ENCODE results near the gene WDR90. TPM values are rescaled to one million over a fixed set of nuclear protein-coding genes. Genes with fewer than 3 reads are reported as not detected.

Gene WDR90
- total and polyA plus RNA-seq, 7 donors, result 4.0 to 9.7 (median 8.0) TPM

DNA sequence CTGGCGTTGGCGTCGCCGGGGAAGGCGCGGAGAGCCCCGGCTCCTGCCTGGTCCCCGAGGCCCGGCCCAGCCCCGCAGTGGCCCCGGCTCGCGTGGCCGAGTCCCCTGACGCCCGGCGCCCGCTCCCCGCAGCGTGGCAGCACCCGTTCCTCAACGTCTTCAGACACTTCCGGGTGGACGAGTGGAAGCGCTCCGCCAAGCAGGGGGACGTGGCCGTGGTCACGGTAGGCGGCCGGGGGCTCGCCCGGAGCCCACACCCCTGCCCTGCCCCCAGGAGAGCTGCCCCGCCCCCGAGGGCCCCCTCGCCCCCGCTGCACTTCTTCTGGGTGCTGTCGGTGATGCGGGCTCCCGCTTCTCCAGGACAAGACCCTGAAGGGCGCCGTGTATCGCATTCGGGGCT is 466 bp downstream of the WDR90 start:
- TF ChIP-seq CTCF (IDR thresholded peaks at IDR 0.05), result no peak
- intact Hi-C loops (cut with DNase I), result no loop called here
- Histone ChIP-seq H3K4me3 (peak overlapping the region; percentile 88), H3K27ac (peak overlapping the region; percentile 93), H3K9me3 (no peaks in the 10 kb centered on the region), H3K4me1 (peaks cover 47% of the 10 kb centered on the region), H3K27me3 (ENCODE audit: insufficient read depth in 3 of 3, low read length in 2 of 3) (no peaks in the 10 kb centered on the region), H3K36me3 (ENCODE audit: insufficient read depth in 1 of 2, low read depth in 1 of 2) (no peaks in the 10 kb centered on the region)
- WGBS, 3 donors, result 2 to 4% (median 3%) methylated on average over 28 to 44 of the region's 44 CpGs
- ATAC-seq (no peak), DNase-seq (no peak)

DNA sequence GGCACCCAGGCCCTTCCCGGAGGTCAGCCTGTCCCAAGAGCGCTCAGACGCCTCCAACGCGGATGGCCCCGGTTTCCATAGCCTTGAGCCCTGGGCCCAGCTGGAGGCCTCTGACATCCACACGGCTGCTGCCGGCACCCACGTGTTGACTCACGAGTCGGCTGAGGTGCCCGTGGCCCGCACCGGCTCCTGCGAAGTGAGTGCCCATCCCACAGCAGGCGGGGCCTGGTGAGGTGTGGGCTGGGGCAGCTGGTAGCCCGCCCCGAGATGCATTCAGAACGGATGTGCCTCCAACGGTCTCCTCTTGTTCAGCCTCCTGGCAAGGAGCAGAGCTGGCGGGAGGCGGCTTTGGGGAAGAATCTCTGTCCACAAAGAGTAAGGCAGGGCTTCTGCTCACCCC is 2.7 kb downstream of the WDR90 start:
- WGBS, 3 donors, result 84 to 90% (median 85%) methylated on average over 22 of the region's 22 CpGs
- H3K9me3 ChIP-seq, result no peaks in the 10 kb centered on the region
- DNase-seq, result no peak
- intact Hi-C loops (cut with DNase I), result no loop called here
- no peak for ATAC-seq
- no peak overlapping the region for H3K4me3 ChIP-seq
- TF ChIP-seq CTCF (IDR thresholded peaks at IDR 0.05), result no peak
- H3K4me1 ChIP-seq, result peaks cover 24% of the 10 kb centered on the region
- H3K36me3 ChIP-seq (ENCODE audit: insufficient read depth in 1 of 2, low read depth in 1 of 2), result peaks cover 0 to 6% of the 10 kb centered on the region in 2 donors
- no peak overlapping the region for H3K27ac ChIP-seq
- H3K27me3 ChIP-seq (ENCODE audit: insufficient read depth in 3 of 3, low read length in 2 of 3), result no peaks in the 10 kb centered on the region

DNA sequence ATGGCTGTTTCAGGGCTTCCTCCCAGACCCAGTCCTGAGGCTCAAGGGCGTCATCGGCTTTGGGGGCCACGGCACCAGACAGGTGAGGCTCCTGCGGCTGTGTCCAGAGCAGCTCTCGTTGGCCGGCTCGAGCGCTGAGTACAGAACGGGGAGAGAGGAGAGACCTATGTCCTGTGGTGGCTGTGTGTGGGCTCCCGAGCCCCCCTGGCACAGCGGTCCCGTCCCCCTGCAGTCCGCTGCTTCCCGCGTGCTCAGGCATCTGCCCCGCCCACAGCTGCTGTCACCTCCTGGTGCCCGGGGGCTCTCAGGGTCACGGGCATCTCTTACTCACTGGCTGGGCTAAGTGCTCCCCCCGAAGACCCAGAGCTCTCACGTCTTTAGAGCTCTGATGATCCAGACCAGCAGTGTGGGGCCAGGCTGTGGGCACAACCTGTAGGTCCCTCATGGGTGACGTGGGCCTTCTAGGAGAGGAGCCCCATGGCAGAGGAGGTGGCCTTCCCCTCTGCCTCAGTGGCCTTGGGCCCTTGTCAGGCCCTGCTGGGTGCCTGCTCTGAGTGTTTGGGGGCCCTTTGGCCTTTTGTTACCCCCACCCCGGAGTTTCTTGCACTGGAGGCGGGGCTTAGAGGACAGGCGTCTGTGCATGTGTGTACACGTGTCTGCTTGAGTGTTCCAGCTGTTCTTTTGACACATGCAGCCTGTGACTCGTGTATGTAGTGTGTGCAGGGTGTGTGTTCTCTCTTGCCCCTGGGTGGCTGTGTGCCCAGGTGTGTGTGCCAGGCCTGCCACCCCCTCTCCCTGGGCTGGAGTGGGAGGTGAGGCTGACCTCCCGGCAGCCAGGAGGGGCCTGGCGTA is 3.5 kb downstream of the WDR90 start:
- ATAC-seq (no peak), DNase-seq (no peak)
- Histone ChIP-seq H3K4me1 (peaks cover 16% of the 10 kb centered on the region), H3K4me3 (no peak overlapping the region), H3K36me3 (ENCODE audit: insufficient read depth in 1 of 2, low read depth in 1 of 2) (peaks cover 0 to 6% of the 10 kb centered on the region in 2 donors), H3K9me3 (no peaks in the 10 kb centered on the region), H3K27ac (no peak overlapping the region), H3K27me3 (ENCODE audit: insufficient read depth in 3 of 3, low read length in 2 of 3) (no peaks in the 10 kb centered on the region)
- TF ChIP-seq CTCF (IDR thresholded peaks at IDR 0.05), result no peak
- intact Hi-C loops (cut with DNase I), result no loop called here
- 83 to 91% (median 84%) methylated on average over 23 to 28 of the region's 28 CpGs for WGBS, 3 donors

GRCh38 chr16:654034-654433 is 4.9 kb downstream of the WDR90 start:
- WGBS, 3 donors, result 79 to 89% (median 86%) methylated on average over 11 to 12 of the region's 12 CpGs
- no peaks in the 10 kb centered on the region for H3K27me3 ChIP-seq (ENCODE audit: insufficient read depth in 3 of 3, low read length in 2 of 3)
- H3K9me3 ChIP-seq, result no peaks in the 10 kb centered on the region
- ATAC-seq (no peak), DNase-seq (no peak)
- H3K4me1 ChIP-seq, result peaks cover 5% of the 10 kb centered on the region
- intact Hi-C loops (cut with DNase I), result no loop called here
- H3K36me3 ChIP-seq (ENCODE audit: insufficient read depth in 1 of 2, low read depth in 1 of 2), result peaks cover 0 to 6% of the 10 kb centered on the region in 2 donors
- no peak overlapping the region for H3K27ac ChIP-seq
- no peak overlapping the region for H3K4me3 ChIP-seq
- no peak for TF ChIP-seq CTCF (IDR thresholded peaks at IDR 0.05)

All from psoas muscle (tissue), 8 donors.